Measurements from ENCODE around the gene MEOX2.

The MEOX2 gene

GRCh38 chr7:15686295-15686956 is at the start of gene MEOX2:
TSS of gene MEOX2 (minus strand) at chr7:15686683. CDS start at chr7:15686402, 281 bp downstream.
- peak; percentile 86 for DNase-seq (ENCODE audit: low spot score)
- peak within 1 kb of the TSS; percentile 69 to 92 for H3K27ac ChIP-seq
- no peak for TF ChIP-seq CTCF (IDR thresholded peaks at IDR 0.05)
- H3K4me3 ChIP-seq, result peak within 1 kb of the TSS; percentile 92

- DNase-seq (ENCODE audit: low spot score), result no peak
- TF ChIP-seq CTCF (IDR thresholded peaks at IDR 0.05), result no peak
- H3K27ac ChIP-seq, result no peak overlapping the region
- H3K4me3 ChIP-seq, result no peak overlapping the region
Observed at GRCh38 chr7:15729746-15730145, 43.3 kb upstream of the MEOX2 start.

GRCh38 chr7:15725051-15725450 is 38.6 kb upstream of the MEOX2 start:
- no peak for TF ChIP-seq CTCF (IDR thresholded peaks at IDR 0.05)
- Histone ChIP-seq H3K27ac (no peak overlapping the region), H3K4me3 (no peak overlapping the region)
- no peak for DNase-seq (ENCODE audit: low spot score)

GRCh38 chr7:15723841-15724240 is 37.4 kb upstream of the MEOX2 start:
- no peak for TF ChIP-seq CTCF (IDR thresholded peaks at IDR 0.05)
- no peak for DNase-seq (ENCODE audit: low spot score)
- H3K4me3 ChIP-seq, result no peak overlapping the region
- H3K27ac ChIP-seq, result no peak overlapping the region

GRCh38 chr7:15720849-15721471 is 34.5 kb upstream of the MEOX2 start:
- H3K27ac ChIP-seq, result no peak overlapping the region
- no peak overlapping the region for H3K4me3 ChIP-seq
- DNase-seq (ENCODE audit: low spot score), result no peak
- peak; percentile 27 for TF ChIP-seq CTCF (IDR thresholded peaks at IDR 0.05)

- no peak for DNase-seq (ENCODE audit: low spot score)
- no peak overlapping the region for H3K27ac ChIP-seq
- no peak for TF ChIP-seq CTCF (IDR thresholded peaks at IDR 0.05)
- H3K4me3 ChIP-seq, result no peak overlapping the region
Observed at GRCh38 chr7:15719311-15719710, 32.8 kb upstream of the MEOX2 start.

- TF ChIP-seq CTCF (IDR thresholded peaks at IDR 0.05), result no peak
- no peak for DNase-seq (ENCODE audit: low spot score)
- Histone ChIP-seq H3K4me3 (no peak overlapping the region), H3K27ac (no peak overlapping the region)
Observed at GRCh38 chr7:15715435-15715834, 29.0 kb upstream of the MEOX2 start.

Measured in coronary artery (tissue), 2 donors.